Activated CD4-positive, alpha-beta memory T cell treated with anti-CD3 and anti-CD28 coated beads, Interleukin-2, amount 10 ng/mL, durations not matched to agents 7 days and 5 days (primary cell): Measurements from ENCODE around the gene F10. TPM values are rescaled to one million over a fixed set of nuclear protein-coding genes. Genes with fewer than 3 reads are reported as not detected.

Experiments
- CTCF ChIA-PET: fragments of 350-600 bp; sonication (Branson Sonifier 250); formaldehyde crosslinking; loops from one replicate; lab custom pipeline; 2021; ENCODE audit warnings: antibody characterized with exemption, inconsistent platforms; lab: Charles Lee
- POLR2A ChIA-PET: fragments of 350-600 bp; sonication (Branson Sonifier 250); formaldehyde crosslinking; loops from one replicate; lab custom pipeline; 2021; ENCODE audit warnings: antibody characterized with exemption; lab: Charles Lee
- DNase-seq: peaks from one replicate; pipeline ENCODE4 v3.0.0-alpha.2; 2020
- H3K27ac Mint-ChIP-seq: one replicate; pipeline ENCODE4 v1.8.0; 2021; ENCODE audit warnings: mild to moderate bottlenecking, mixed read lengths
- H3K27me3 Mint-ChIP-seq: one replicate; pipeline ENCODE4 v1.8.0; 2021; ENCODE audit warnings: mixed read lengths
- H3K36me3 Mint-ChIP-seq: one replicate; pipeline ENCODE4 v1.8.0; 2021; ENCODE audit warnings: low read depth, mixed read lengths
- H3K4me1 Mint-ChIP-seq: one replicate; pipeline ENCODE4 v1.8.0; 2021; ENCODE audit warnings: mixed read lengths
- H3K4me3 Mint-ChIP-seq: one replicate; pipeline ENCODE4 v1.8.0; 2021; ENCODE audit warnings: mild to moderate bottlenecking, mixed read lengths
- H3K9me3 Mint-ChIP-seq: one replicate; pipeline ENCODE4 v1.8.0; 2021; ENCODE audit warnings: mixed read lengths
- total RNA-seq, 2 experiments: library from RNA; stranded (reverse); gene quantifications; one replicate each; pipeline ENCODE4 v1.2.3, GENCODE V29; 2021

F10 gene
- total RNA-seq, 2 experiments from 2014 or later: not detected

DNA sequence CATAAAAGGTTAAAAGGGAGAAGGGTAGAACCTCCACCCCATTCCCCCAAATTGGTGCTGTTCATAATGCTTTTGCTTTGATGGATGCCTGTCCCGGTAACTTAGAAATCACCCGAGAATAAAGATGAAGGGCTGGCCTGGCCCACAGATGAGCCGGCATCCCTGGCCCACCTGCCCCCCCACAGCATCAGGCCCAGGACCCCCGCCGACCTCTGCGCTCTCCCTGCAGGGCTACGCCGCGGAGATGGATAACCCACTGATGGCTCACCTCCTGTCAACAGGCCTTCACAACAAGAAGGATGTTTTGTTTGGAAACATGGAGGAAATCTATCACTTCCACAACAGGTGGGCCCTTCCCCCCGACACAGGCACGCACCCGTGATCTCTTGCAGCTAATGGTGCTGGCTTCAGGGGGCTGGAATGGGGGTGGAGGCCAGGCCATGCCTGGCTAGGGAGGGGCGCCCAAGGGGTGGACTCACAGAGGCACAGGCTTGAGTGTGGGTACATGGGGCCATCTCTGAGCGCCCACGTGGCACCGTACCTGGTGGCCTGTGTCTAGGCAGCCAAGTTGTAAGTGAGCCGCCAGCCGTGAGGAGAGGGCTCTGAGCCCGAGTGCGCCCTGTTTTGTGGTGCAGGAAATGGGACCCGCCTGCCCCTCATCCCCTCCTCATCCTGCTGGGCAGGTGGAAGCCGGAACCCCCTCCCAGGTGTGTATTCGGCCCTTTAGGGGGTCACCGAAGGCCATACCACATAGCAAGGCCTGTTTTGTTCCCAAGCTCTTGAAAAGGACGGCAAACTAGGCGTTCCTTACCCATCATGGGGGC lies 40.2 kb upstream of the F10 start:
- Mint-ChIP-seq H3K4me3 (no peak overlapping the region), H3K4me1 (no peaks in the 10 kb centered on the region), H3K27me3 (no peaks in the 10 kb centered on the region), H3K36me3 (no peaks in the 10 kb centered on the region), H3K27ac (no peak overlapping the region), H3K9me3 (no peaks in the 10 kb centered on the region)
- no peak for DNase-seq
- CTCF ChIA-PET: no interaction called here
- POLR2A ChIA-PET: no interaction called here

DNA sequence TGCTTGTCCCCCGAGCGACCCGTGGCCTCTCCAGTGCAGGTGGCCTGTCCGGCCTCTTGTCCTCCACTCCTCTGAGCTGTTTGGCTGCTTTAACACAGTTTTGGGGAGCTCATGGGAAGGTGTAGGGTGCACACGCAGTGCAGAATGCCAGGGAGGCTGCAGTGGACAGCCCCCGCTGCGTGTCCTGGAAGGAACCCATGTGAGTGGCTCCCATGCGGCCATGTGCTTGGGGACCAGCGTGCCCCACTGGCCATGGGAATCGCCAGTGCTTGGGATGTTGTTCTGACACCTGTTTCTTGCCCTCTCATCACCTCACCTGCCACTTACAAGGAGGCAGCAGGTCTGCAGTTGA lies 39.6 kb upstream of the F10 start:
- ChIA-PET CTCF (no interaction called here), POLR2A (no interaction called here)
- H3K4me3 Mint-ChIP-seq: no peak overlapping the region
- no peaks in the 10 kb centered on the region for H3K27me3 Mint-ChIP-seq
- no peaks in the 10 kb centered on the region for H3K9me3 Mint-ChIP-seq
- H3K27ac Mint-ChIP-seq: no peak overlapping the region
- DNase-seq: no peak
- H3K36me3 Mint-ChIP-seq: no peaks in the 10 kb centered on the region
- no peaks in the 10 kb centered on the region for H3K4me1 Mint-ChIP-seq

DNA sequence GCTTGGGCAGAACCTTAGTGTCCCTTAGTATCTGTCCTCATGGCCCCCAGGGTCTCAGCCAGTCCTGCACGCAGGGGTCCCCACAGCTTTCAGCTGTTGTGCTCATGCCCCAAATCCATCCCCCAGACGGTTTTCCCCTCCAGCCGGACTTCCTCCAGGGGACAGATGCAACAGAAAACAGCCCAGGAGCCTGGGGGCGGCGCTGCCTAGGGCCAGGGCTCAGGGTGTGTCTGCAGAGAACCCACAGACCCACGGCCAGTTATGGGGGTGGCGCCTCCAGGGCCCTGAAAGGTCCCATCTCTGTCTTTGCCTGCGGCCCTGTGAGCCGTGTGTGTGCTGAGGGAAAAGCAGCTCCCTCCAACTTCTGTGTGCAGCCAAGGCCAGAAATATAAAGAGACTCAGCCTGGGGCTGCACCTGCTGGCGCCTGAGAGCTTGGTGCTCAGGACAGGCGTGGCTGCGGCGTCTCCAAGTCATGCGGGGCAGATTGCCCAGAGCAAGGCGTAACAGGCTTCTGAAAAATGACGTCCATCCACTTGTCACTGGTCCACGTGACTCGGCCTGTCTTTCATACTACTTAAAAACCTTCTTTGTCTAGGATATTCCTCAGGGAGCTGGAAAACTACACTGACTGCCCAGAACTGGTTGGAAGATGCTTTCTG lies 39.1 kb upstream of the F10 start:
- DNase-seq: no peak
- Mint-ChIP-seq H3K9me3 (no peaks in the 10 kb centered on the region), H3K27ac (no peak overlapping the region), H3K36me3 (no peaks in the 10 kb centered on the region), H3K4me3 (no peak overlapping the region), H3K27me3 (no peaks in the 10 kb centered on the region), H3K4me1 (no peaks in the 10 kb centered on the region)
- ChIA-PET CTCF (no interaction called here), POLR2A (no interaction called here)

DNA sequence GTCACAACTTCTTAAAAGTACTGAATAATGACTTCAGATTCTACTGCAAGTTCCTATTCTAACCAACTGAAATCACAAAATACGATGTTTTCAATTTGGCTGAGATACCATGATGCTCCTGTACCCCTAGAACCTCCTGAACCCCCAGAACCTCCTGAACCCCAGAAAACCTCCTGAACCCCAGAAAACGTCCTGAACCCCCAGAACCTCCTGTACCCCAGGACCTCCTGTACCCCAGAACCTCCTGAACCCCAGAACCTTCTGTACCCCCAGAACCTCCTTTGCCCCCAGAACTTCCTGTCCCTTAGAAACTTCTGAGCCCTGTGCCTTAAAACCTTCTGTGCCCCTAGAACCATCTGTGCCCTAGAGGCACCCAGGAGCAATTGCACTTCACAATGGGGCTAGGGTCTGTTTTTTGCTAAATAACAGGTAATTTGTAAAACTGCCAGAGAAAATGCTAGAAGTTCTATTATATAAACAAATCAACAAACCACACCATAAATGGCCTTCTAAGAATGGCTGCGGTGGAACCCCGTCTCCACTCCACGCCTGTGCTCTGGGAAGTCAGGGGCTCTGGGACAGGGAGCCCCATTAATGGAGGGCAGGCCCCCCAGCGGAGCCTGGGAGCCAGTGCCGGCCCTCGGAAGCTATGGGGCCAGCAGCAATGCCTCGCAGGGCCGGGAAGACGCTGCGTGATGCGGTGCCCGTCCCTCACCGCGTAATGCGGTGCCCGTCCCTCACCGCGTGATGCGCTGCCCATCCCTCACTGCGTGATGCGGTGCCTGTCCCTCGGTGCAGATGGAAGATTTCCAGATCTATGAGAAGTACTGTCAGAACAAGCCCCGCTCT lies 38.3 kb upstream of the F10 start:
- POLR2A ChIA-PET: no interaction called here
- H3K4me3 Mint-ChIP-seq: no peak overlapping the region
- DNase-seq: no peak
- CTCF ChIA-PET: no interaction called here
- H3K27ac Mint-ChIP-seq: no peak overlapping the region
- no peaks in the 10 kb centered on the region for H3K27me3 Mint-ChIP-seq
- no peaks in the 10 kb centered on the region for H3K9me3 Mint-ChIP-seq
- H3K36me3 Mint-ChIP-seq: no peaks in the 10 kb centered on the region
- no peaks in the 10 kb centered on the region for H3K4me1 Mint-ChIP-seq

DNA sequence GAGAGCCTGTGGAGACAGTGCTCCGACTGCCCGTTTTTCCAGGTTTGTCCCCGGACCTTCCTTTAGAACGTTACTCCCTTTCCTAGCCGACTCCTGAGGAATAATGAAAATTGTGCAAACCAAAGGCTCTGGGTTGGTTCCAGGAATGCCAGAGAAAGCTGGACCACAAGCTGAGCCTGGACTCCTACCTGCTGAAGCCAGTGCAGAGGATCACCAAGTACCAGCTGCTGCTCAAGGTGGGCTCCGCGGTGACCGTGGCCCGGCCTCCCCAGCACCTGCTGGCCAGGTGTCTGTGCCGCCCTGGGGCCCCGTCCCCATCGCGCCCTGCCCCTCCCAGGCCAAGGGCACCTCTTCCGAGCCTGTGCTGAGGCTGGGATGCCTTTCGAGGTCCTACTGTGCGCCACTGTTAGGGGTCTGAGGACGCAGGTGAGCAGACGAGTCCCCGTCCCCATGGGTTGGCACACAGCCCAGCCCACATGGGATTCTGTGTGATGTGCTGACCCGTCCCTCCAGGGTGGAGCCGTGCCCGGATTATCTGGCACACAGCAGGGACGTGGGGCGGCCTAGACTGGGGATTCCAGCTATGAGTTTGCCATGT lies 37.6 kb upstream of the F10 start:
- no peak for DNase-seq
- POLR2A ChIA-PET: no interaction called here
- Mint-ChIP-seq H3K27me3 (no peaks in the 10 kb centered on the region), H3K4me1 (no peaks in the 10 kb centered on the region), H3K9me3 (no peaks in the 10 kb centered on the region), H3K27ac (no peak overlapping the region), H3K4me3 (no peak overlapping the region), H3K36me3 (no peaks in the 10 kb centered on the region)
- CTCF ChIA-PET: interaction anchor here (0.7 to 1.3 kb wide), 2 partner anchors 154 to 303 kb away, joined by 3 read pairs; no protein-coding TSS in a partner anchor

DNA sequence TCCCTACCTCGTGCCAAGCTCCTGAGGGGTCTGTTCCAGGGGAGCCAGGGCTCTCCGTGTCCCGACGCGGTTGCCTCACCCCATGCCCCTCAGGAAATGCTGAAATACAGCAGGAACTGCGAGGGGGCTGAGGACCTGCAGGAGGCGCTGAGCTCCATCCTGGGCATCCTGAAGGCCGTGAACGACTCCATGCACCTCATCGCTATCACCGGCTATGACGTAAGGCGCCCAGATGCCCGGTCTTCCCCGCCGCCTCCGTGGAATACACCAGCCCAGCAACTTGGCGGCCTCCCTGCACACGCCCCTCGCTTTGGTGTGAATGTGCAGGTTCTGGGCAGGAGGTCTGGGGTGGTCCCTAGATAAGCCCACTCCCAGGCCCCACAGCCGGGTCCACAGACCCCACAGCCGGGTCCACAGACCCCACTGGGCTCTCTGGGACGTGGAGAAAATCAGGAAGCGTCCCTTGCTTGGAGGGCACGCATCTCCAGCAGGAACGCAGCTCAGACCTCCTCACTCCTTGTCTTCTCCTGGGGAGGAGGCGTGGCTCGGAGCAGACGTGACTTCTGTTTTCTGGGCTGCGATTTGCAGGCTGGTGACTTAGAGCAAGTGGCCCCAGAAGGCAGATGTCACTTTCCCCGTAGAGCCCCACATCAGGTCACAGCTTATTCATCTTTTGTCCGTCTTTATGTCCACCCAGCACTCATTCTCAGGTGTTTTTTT lies 36.4 kb upstream of the F10 start:
- ChIA-PET CTCF (interaction anchor here (1.3 kb wide), 1 partner anchor 153 kb away, joined by 3 read pairs; no protein-coding TSS in a partner anchor), POLR2A (no interaction called here)
- H3K27me3 Mint-ChIP-seq: no peaks in the 10 kb centered on the region
- no peaks in the 10 kb centered on the region for H3K9me3 Mint-ChIP-seq
- H3K4me3 Mint-ChIP-seq: no peak overlapping the region
- no peak for DNase-seq
- H3K4me1 Mint-ChIP-seq: no peaks in the 10 kb centered on the region
- H3K36me3 Mint-ChIP-seq: no peaks in the 10 kb centered on the region
- H3K27ac Mint-ChIP-seq: no peak overlapping the region

DNA sequence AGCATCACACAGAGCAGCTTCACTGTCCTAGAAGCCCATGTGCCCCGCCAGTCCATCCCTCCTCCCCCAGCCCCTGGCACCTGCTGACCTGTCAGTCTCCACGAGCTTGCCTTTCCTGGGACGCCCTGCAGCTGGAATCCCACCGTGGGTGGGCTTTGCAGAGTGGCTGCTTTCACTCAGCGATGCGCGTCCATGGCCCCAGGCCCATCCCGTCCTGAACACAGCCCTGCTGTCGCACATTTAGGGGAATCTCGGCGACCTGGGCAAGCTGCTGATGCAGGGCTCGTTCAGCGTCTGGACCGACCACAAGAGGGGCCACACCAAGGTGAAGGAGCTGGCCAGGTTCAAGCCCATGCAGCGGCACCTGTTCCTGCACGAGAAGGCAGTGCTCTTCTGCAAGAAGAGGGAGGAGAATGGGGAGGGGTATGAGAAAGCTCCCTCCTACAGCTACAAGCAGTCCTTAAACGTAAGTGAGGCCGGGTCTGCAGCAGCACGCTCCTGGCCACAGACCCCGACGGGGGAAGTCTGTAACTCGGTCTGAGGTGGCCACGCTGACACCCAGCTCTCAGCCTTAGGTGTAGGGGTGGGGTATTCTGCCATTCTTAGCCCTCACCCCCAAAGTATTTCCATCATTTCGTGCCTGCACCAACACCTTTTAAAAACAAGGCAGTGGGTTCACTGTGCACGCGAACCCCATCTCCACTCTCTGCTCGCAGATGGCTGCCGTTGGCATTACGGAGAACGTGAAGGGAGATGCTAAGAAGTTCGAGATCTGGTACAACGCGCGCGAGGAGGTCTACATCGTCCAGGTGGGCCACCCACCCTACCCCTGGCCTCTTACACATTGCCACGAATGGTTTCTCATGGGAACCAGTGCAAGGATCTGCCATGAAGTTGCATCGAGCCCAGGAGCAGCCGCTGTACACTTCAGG lies 35.3 kb upstream of the F10 start:
- DNase-seq: no peak
- no peaks in the 10 kb centered on the region for H3K27me3 Mint-ChIP-seq
- H3K36me3 Mint-ChIP-seq: no peaks in the 10 kb centered on the region
- ChIA-PET CTCF (no interaction called here), POLR2A (no interaction called here)
- H3K9me3 Mint-ChIP-seq: no peaks in the 10 kb centered on the region
- no peak overlapping the region for H3K4me3 Mint-ChIP-seq
- H3K4me1 Mint-ChIP-seq: no peaks in the 10 kb centered on the region
- no peak overlapping the region for H3K27ac Mint-ChIP-seq

DNA sequence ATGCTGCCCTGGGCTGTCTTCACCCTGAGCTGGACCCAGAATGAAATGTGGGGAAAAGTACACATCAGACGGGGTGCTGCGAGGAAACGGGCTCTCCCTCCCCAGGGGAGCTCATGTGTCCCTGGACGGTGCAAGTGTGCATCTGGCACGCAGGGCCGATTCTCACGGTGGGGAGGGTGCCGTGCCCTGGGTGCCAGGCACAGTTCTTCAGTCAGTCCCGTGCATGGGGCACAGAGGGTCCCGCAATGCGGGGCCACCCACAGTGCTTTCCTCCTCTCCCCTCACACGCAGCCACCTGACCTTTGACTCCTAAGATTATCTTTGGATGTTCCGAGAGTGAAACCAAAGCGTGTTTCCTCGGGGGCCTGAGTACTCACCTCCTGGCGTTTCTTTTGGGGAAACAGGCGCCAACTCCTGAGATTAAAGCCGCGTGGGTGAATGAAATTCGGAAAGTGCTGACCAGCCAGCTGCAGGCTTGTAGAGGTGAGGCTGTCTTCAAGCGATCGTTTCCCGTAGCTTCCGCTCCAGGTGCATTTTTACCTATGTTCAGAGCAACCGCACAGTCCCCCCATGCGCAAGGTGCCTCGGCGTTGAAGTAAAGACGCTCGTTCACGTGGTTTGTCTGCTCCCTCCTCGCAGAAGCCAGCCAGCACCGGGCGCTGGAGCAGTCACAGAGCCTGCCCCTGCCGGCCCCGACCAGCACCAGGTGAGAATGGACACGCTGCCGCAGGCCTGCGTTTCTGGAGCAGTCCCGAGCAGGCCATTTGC lies 34.5 kb upstream of the F10 start:
- H3K36me3 Mint-ChIP-seq: no peaks in the 10 kb centered on the region
- no peak overlapping the region for H3K4me3 Mint-ChIP-seq
- H3K9me3 Mint-ChIP-seq: no peaks in the 10 kb centered on the region
- CTCF ChIA-PET: no interaction called here
- no peak overlapping the region for H3K27ac Mint-ChIP-seq
- no peaks in the 10 kb centered on the region for H3K4me1 Mint-ChIP-seq
- POLR2A ChIA-PET: no interaction called here
- DNase-seq: no peak
- H3K27me3 Mint-ChIP-seq: no peaks in the 10 kb centered on the region

DNA sequence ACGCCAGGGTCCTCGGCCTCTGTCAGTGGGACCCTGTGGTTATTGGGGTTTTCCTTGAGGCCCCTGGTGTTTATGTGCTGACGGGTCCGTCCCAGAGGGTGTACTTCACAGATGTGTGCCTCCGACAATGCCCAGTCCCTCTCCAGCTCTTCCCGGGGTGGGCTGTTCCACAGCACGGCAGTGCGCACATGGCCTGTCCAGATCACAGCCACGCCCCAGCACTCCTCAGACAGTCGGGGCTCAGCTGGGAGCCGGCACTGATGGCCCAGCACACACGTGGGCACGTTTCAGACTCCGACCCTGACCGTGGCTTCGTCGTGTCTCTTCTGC lies 33.9 kb upstream of the F10 start:
- POLR2A ChIA-PET: no interaction called here
- CTCF ChIA-PET: no interaction called here
- DNase-seq: no peak
- no peak overlapping the region for H3K4me3 Mint-ChIP-seq
- H3K27ac Mint-ChIP-seq: no peak overlapping the region
- H3K36me3 Mint-ChIP-seq: no peaks in the 10 kb centered on the region
- H3K9me3 Mint-ChIP-seq: no peaks in the 10 kb centered on the region
- H3K27me3 Mint-ChIP-seq: no peaks in the 10 kb centered on the region
- H3K4me1 Mint-ChIP-seq: no peaks in the 10 kb centered on the region

DNA sequence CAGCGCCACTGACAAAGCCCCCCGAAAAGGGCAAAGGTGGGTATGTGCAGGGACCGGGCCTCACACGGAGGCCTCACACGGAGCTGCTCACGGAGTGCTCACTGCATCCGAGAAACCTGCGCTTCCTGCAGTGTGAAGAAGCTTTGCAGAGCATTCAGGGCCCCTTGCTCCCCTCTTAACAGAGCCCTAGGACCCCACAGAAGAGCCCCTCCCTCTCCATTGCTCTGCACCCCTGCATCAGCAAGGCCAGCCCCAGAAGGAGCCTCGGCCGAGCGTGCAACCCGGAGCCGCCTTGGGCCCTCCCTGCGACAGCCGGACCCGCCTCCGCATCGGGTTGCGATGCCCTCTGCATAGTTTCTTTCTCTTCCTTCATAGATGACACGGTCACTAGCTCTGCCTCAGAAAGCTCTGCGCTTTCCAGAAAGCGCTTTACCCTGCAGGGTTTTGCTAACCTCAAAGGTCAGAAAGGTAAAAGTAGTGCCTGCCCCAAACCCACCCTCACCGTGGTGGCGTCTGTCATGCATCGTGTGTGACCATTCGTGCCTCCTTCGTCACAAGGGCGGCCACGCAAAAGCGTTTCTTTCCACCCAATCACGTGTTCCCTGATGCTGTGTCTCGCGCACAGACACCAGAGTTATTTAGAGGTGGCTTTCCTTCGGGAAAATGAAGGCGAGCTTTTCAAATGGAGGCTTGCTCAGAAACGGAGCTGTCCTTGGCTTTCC lies 32.7 kb upstream of the F10 start:
- no peak for DNase-seq
- CTCF ChIA-PET: no interaction called here
- Mint-ChIP-seq H3K4me1 (no peaks in the 10 kb centered on the region), H3K27ac (no peak overlapping the region), H3K4me3 (no peak overlapping the region), H3K9me3 (no peaks in the 10 kb centered on the region), H3K27me3 (no peaks in the 10 kb centered on the region), H3K36me3 (no peaks in the 10 kb centered on the region)
- POLR2A ChIA-PET: no interaction called here

DNA sequence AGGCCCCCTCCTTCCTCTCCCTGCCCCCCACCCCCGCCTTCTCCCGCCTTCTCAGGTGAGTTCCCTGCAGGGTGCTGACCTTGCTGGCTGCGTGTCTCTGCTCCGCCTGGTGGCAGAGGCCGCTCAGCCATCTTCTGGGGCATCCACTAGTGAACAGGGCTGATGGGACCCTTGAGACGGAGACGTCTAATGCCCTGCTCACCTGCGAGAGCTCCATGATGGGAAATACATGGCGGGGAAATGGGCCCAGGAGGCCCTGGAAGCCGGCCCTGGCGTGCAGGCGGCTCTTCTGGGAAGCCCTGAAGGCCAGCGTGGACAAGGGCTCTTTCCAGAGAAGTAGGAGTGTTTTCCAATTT lies 32.2 kb upstream of the F10 start:
- Mint-ChIP-seq H3K27ac (no peak overlapping the region), H3K9me3 (no peaks in the 10 kb centered on the region), H3K27me3 (no peaks in the 10 kb centered on the region), H3K4me3 (no peak overlapping the region), H3K4me1 (no peaks in the 10 kb centered on the region), H3K36me3 (no peaks in the 10 kb centered on the region)
- CTCF ChIA-PET: no interaction called here
- POLR2A ChIA-PET: no interaction called here
- DNase-seq: no peak
